HepG2 (cell line): ENCODE data around the gene ETV6. TPM values are rescaled to one million over a fixed set of nuclear protein-coding genes. Genes with fewer than 3 reads are reported as not detected.

ENCODE experiments used
- ARID4A ChIP-seq: sonication (generic); formaldehyde crosslinking; IDR thresholded peaks from 2 replicates; pipeline ENCODE4 v1.5.0; 2020; ENCODE audit warnings: mild to moderate bottlenecking, missing genetic modification reagents, borderline replicate concordance
- ATF3 ChIP-seq: sonication (generic); formaldehyde crosslinking; IDR thresholded peaks from 2 replicates; pipeline ENCODE4 v1.4.0; 2020; ENCODE audit warnings: missing genetic modification reagents
- GRHL1 ChIP-seq: sonication (generic); formaldehyde crosslinking; conservative IDR thresholded peaks from 2 replicates; pipeline ENCODE4 v1.8.0; 2022; ENCODE audit warnings: missing genetic modification reagents
- JUN ChIP-seq: sonication (generic); formaldehyde crosslinking; IDR thresholded peaks from 2 replicates; pipeline ENCODE4 v1.4.0; 2020; ENCODE audit warnings: mild to moderate bottlenecking, missing genetic modification reagents
- NBN ChIP-seq: fragments of 450-650 bp; conservative IDR thresholded peaks from 2 replicates; pipeline ENCODE4 v1.6.1; 2017
- NCOA2 ChIP-seq: sonication (generic); formaldehyde crosslinking; IDR thresholded peaks from 2 replicates; pipeline ENCODE4 v1.8.0; 2022; ENCODE audit warnings: inconsistent platforms
- NR2F6 ChIP-seq, 2 experiments: IDR thresholded peaks; 2 replicates each; pipeline ENCODE4 v1.6.1; 2016; ENCODE audit warnings: antibody characterized with exemption in 1 of 2, mild to moderate bottlenecking in 1 of 2
- SP140L ChIP-seq: sonication (generic); formaldehyde crosslinking; IDR thresholded peaks from 2 replicates; pipeline ENCODE4 v1.4.0; 2020; ENCODE audit warnings: missing genetic modification reagents, borderline replicate concordance
- TAF15 ChIP-seq: fragments of 200-400 bp; formaldehyde crosslinking; IDR thresholded peaks from one replicate; pipeline ENCODE4 v1.6.1; 2018; ENCODE audit warnings: mild to moderate bottlenecking, low read depth, low read length; ENCODE audit not compliant: poor library complexity, severe bottlenecking
- WIZ ChIP-seq: sonication (generic); formaldehyde crosslinking; IDR thresholded peaks from 2 replicates; pipeline ENCODE4 v1.5.1; 2020; ENCODE audit warnings: mild to moderate bottlenecking, missing genetic modification reagents
- XBP1 ChIP-seq: sonication (generic); formaldehyde crosslinking; IDR thresholded peaks from 2 replicates; pipeline ENCODE4 v1.5.0; 2020; ENCODE audit warnings: missing genetic modification reagents
- ZBTB37 ChIP-seq: sonication (generic); formaldehyde crosslinking; IDR thresholded peaks from 2 replicates; pipeline ENCODE4 v1.4.0; 2020; ENCODE audit warnings: mild to moderate bottlenecking, missing genetic modification reagents
- ZNF552 ChIP-seq: sonication (generic); formaldehyde crosslinking; IDR thresholded peaks from 2 replicates; pipeline ENCODE4 v1.9.0; 2022; ENCODE audit warnings: missing genetic modification reagents, mild to moderate bottlenecking, borderline replicate concordance
- ZNF576 ChIP-seq: sonication (generic); formaldehyde crosslinking; IDR thresholded peaks from 2 replicates; pipeline ENCODE4 v1.4.0; 2020; ENCODE audit warnings: mild to moderate bottlenecking, missing genetic modification reagents
- ZNF761 ChIP-seq: sonication (generic); formaldehyde crosslinking; conservative IDR thresholded peaks from 2 replicates; pipeline ENCODE4 v1.4.0; 2020; ENCODE audit warnings: mild to moderate bottlenecking, missing genetic modification reagents
- polyA plus RNA-seq, 8 experiments: library from polyadenylated mRNA; depleted of rRNA in 3 of 8; stranded (reverse) in 7 of 8; unstranded in 1 of 8; fragments of >200 nt; fragmentation: Illumina TruSeq in 4 of 8; extraction: Trizol in 4 of 8; gene quantifications; 2 replicates each; pipeline versions ENCODE4 v1.2.1 to v1.2.3, GENCODE V29; 2011 to 2016; ENCODE audit warnings: low read depth in 4 of 8, missing spikeins in 1 of 8, mixed read lengths in 1 of 8; ENCODE audit not compliant: insufficient read depth in 1 of 8
- total RNA-seq, 5 experiments: library from RNA; depleted of rRNA; stranded (reverse); fragments of >200 nt; fragmentation: Illumina TruSeq; extraction: Trizol; gene quantifications; 2 replicates each; pipeline ENCODE4 v1.2.3, GENCODE V29; 2016; ENCODE audit warnings: low read depth in 1 of 5
- TF ChIP-seq, protein P1 (sequence below): sonication (generic); formaldehyde crosslinking; IDR thresholded peaks from 2 replicates; pipeline ENCODE4 v1.5.0; 2020; ENCODE audit warnings: missing genetic modification reagents

ETV6 gene
- total and polyA plus RNA-seq, 2 of the 13 experiments (the other 11 are each of a cell fraction or from before 2014, with no cell fraction given) = 2.2 to 3.0 TPM

DNA sequence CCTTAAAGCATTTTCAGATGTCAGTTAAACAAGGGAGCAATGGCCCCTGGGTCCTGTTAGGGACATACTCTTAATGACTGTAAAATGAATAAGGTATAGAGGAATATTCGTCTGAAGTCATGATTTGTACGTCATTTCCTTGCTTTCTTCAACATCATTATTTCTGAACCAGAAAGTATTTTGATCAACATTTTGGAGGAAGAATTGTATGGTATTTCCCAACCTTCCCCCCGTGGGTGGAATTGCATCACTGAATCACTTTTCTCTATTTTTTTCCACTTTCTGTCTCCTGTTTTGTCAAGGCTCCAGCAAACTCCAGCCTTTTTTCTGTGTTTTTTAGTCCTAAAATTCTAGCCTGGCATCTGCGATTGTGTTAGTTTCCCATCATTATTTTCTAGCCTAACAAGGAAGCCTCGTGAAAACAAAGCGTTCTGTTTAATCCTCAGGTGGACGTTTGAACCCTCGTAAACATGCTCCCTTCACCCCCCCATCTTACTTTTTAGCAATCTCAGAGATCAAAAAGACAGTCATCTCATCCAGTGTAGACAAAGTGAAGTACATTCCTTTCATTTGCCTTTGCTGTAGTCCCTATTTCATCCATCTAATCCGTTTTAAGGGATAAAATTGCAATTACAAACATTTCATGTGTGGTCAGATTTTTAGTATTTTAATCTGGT is 62.3 kb downstream of the ETV6 start (continued):
- TF ChIP-seq GRHL1 (CRISPR knock-in tag) = no peak
- TF ChIP-seq WIZ = no peak
- TF ChIP-seq, protein P1, sequence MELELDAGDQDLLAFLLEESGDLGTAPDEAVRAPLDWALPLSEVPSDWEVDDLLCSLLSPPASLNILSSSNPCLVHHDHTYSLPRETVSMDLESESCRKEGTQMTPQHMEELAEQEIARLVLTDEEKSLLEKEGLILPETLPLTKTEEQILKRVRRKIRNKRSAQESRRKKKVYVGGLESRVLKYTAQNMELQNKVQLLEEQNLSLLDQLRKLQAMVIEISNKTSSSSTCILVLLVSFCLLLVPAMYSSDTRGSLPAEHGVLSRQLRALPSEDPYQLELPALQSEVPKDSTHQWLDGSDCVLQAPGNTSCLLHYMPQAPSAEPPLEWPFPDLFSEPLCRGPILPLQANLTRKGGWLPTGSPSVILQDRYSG = no peak
- TF ChIP-seq XBP1 (CRISPR knock-in tag) = no peak
- TF ChIP-seq ZNF761 (CRISPR knock-in tag) = no peak
- no peak for TF ChIP-seq ZNF576 (CRISPR knock-in tag)
- TF ChIP-seq ATF3 (CRISPR knock-in tag) = no peak
- no peak for TF ChIP-seq ZBTB37 (CRISPR knock-in tag)
- no peak for TF ChIP-seq NR2F6 (IDR thresholded peaks at IDR 0.05)
- TF ChIP-seq NR2F6 (CRISPR knock-in tag; IDR thresholded peaks at IDR 0.05) = peak; percentile 31; the same call in 1 of the 2 replicates
- TF ChIP-seq SP140L = no peak
- no peak for TF ChIP-seq ZNF552 (CRISPR knock-in tag)
- no peak for TF ChIP-seq NBN
- no peak for TF ChIP-seq JUN
- no peak for TF ChIP-seq ARID4A (CRISPR knock-in tag)
- TF ChIP-seq TAF15 = no peak
- TF ChIP-seq NCOA2 (CRISPR knock-in tag) = 0 out of 2 replicates have a peak, but pooled peaks have one; percentile 25
